HG03469 (cell line): ENCODE measurements around the gene FAT3.

ENCODE experiments used
- ATAC-seq: cut with Tn5 transposase; IDR thresholded peaks from one replicate; pipeline ENCODE4 v1.9.1; 2021; ENCODE audit warnings: mild to moderate bottlenecking, moderate library complexity, moderate number of reproducible peaks; ENCODE audit not compliant: unreplicated experiment

The FAT3 gene

GRCh38 chr11:92227230-92227814 lies 2.7 kb downstream of the FAT3 start:
- ATAC-seq = no peak

GRCh38 chr11:92227959-92228935 lies 3.6 kb downstream of the FAT3 start:
- no peak for ATAC-seq

- ATAC-seq = no peak
Measured at GRCh38 chr11:92236856-92237255, 12.2 kb downstream of the FAT3 start.

GRCh38 chr11:92240916-92241315 lies 16.3 kb downstream of the FAT3 start:
- ATAC-seq = no peak

GRCh38 chr11:92245700-92246271 lies 21.2 kb downstream of the FAT3 start:
- no peak for ATAC-seq

GRCh38 chr11:92246630-92247029 lies 22.0 kb downstream of the FAT3 start:
- no peak for ATAC-seq

GRCh38 chr11:92249156-92249753 lies 24.6 kb downstream of the FAT3 start:
- ATAC-seq = no peak

GRCh38 chr11:92251980-92252379 lies 27.4 kb downstream of the FAT3 start:
- ATAC-seq = no peak

- ATAC-seq = no peak
Measured at GRCh38 chr11:92253421-92253820, 28.8 kb downstream of the FAT3 start.

GRCh38 chr11:92253945-92254344 lies 29.3 kb downstream of the FAT3 start:
- ATAC-seq = no peak

- no peak for ATAC-seq
Measured at GRCh38 chr11:92257536-92257935, 32.9 kb downstream of the FAT3 start.

GRCh38 chr11:92259861-92260260 lies 35.2 kb downstream of the FAT3 start:
- ATAC-seq = no peak

GRCh38 chr11:92264350-92264749 lies 39.7 kb downstream of the FAT3 start:
- ATAC-seq = no peak

GRCh38 chr11:92266806-92267205 lies 42.2 kb downstream of the FAT3 start:
- no peak for ATAC-seq

- ATAC-seq = no peak
Measured at GRCh38 chr11:92267278-92267677, 42.7 kb downstream of the FAT3 start.

GRCh38 chr11:92267968-92268367 lies 43.4 kb downstream of the FAT3 start:
- ATAC-seq = no peak

- no peak for ATAC-seq
Measured at GRCh38 chr11:92268546-92268945, 43.9 kb downstream of the FAT3 start.

GRCh38 chr11:92269021-92269420 lies 44.4 kb downstream of the FAT3 start:
- ATAC-seq = no peak

- ATAC-seq = no peak
Measured at GRCh38 chr11:92269841-92270240, 45.2 kb downstream of the FAT3 start.

- no peak for ATAC-seq
Measured at GRCh38 chr11:92272651-92273050, 48.0 kb downstream of the FAT3 start.
